ENCODE results near the gene LRRC45.

Gene LRRC45

GRCh38 chr17:82052638-82053059 lies 29.5 kb downstream of the LRRC45 start:
- peak overlapping the region; percentile 80 for H3K4me3 ChIP-seq (ENCODE audit: low read depth, low read length)
- no peak for DNase-seq (ENCODE audit: low read depth)
- TF ChIP-seq MYC (IDR thresholded peaks at IDR 0.05; ENCODE audit: low read depth, low read length) (no peak), CTCF (IDR thresholded peaks at IDR 0.05; ENCODE audit: low read depth, low read length) (no peak), POLR2A (IDR thresholded peaks at IDR 0.05; ENCODE audit: extremely low read depth, insufficient read length) (no peak), MAX (IDR thresholded peaks at IDR 0.05; ENCODE audit: low read depth, low read length) (no peak)

- DNase-seq (ENCODE audit: low read depth), result no peak
- H3K4me3 ChIP-seq (ENCODE audit: low read depth, low read length), result no peak overlapping the region
- TF ChIP-seq POLR2A (IDR thresholded peaks at IDR 0.05; ENCODE audit: extremely low read depth, insufficient read length), result no peak
- no peak for TF ChIP-seq CTCF (IDR thresholded peaks at IDR 0.05; ENCODE audit: low read depth, low read length)
- no peak for TF ChIP-seq MAX (IDR thresholded peaks at IDR 0.05; ENCODE audit: low read depth, low read length)
- no peak for TF ChIP-seq MYC (IDR thresholded peaks at IDR 0.05; ENCODE audit: low read depth, low read length)
Observed at GRCh38 chr17:82053130-82053529, 30.0 kb downstream of the LRRC45 start.

- TF ChIP-seq MYC (IDR thresholded peaks at IDR 0.05; ENCODE audit: low read depth, low read length), result no peak
- H3K4me3 ChIP-seq (ENCODE audit: low read depth, low read length), result no peak overlapping the region
- DNase-seq (ENCODE audit: low read depth), result no peak
Observed at GRCh38 chr17:82053556-82054263, 30.6 kb downstream of the LRRC45 start.

GRCh38 chr17:82054351-82055022 lies 31.4 kb downstream of the LRRC45 start:
- no peak for TF ChIP-seq CTCF (IDR thresholded peaks at IDR 0.05; ENCODE audit: low read depth, low read length)
- no peak for TF ChIP-seq MYC (IDR thresholded peaks at IDR 0.05; ENCODE audit: low read depth, low read length)
- TF ChIP-seq MAX (IDR thresholded peaks at IDR 0.05; ENCODE audit: low read depth, low read length), result no peak
- H3K4me3 ChIP-seq (ENCODE audit: low read depth, low read length), result no peak overlapping the region
- no peak for DNase-seq (ENCODE audit: low read depth)

- no peak for TF ChIP-seq MYC (IDR thresholded peaks at IDR 0.05; ENCODE audit: low read depth, low read length)
- no peak for TF ChIP-seq POLR2A (IDR thresholded peaks at IDR 0.05; ENCODE audit: extremely low read depth, insufficient read length)
- TF ChIP-seq CTCF (IDR thresholded peaks at IDR 0.05; ENCODE audit: low read depth, low read length), result no peak
- DNase-seq (ENCODE audit: low read depth), result no peak
- H3K4me3 ChIP-seq (ENCODE audit: low read depth, low read length), result no peak overlapping the region
Observed at GRCh38 chr17:82055023-82055964, 32.2 kb downstream of the LRRC45 start.
